Vagina (tissue), 2 donors: ENCODE results near the gene PTPRD. TPM values are rescaled to one million over a fixed set of nuclear protein-coding genes. Genes with fewer than 3 reads are reported as not detected.

ENCODE experiments used
- DNase-seq, 2 donors: peaks; one replicate each; pipeline ENCODE4 v3.0.0-alpha.2; 2017; ENCODE audit errors: extremely low spot score in 2 of 2
- H3K27ac ChIP-seq: fragments of 200-600 bp; sonication (generic); one replicate; pipeline ENCODE4 v1.5.1; 2019
- H3K27me3 ChIP-seq: fragments of 200-600 bp; sonication (generic); one replicate; pipeline ENCODE4 v1.5.1; 2019
- H3K36me3 ChIP-seq, 2 donors: fragments of 200-600 bp; sonication (generic); one replicate each; pipeline ENCODE4 v1.5.1; 2017 to 2019
- H3K4me1 ChIP-seq: fragments of 200-600 bp; sonication (generic); one replicate; pipeline ENCODE4 v1.5.1; 2019
- H3K4me3 ChIP-seq, 2 donors: fragments of 200-600 bp; sonication (generic); 1 replicate in 1 of 2; 2 replicates in 1 of 2; pipeline ENCODE4 v1.5.1; 2016 to 2019
- H3K9me3 ChIP-seq: fragments of 200-600 bp; sonication (generic); one replicate; pipeline ENCODE4 v1.5.1; 2019
- POLR2A ChIP-seq, 2 donors: fragments of 450-650 bp; IDR thresholded peaks; one replicate each; pipeline ENCODE4 v1.6.1; 2017; ENCODE audit warnings: antibody characterized with exemption in 2 of 2, mild to moderate bottlenecking in 2 of 2, moderate library complexity in 2 of 2
- POLR2AphosphoS5 ChIP-seq, 2 donors: sonication (generic); formaldehyde crosslinking; IDR thresholded peaks; one replicate each; pipeline ENCODE4 v1.9.0; 2017; ENCODE audit warnings: antibody characterized with exemption in 2 of 2, mild to moderate bottlenecking in 2 of 2, low read depth in 1 of 2; ENCODE audit not compliant: insufficient read depth in 1 of 2
- intact Hi-C: fragments of 100-400 bp; cut with DNase I; formaldehyde crosslinking; loops from one replicate; pipeline ENCODE4 v1.15.1; 2023
- total RNA-seq: library from RNA; depleted of rRNA; stranded (reverse); fragments of >200 nt; gene quantifications from one replicate; pipeline ENCODE4 v1.2.3, GENCODE V29; 2016
- TF ChIP-seq, protein P1 (sequence below), 3 experiments: fragments of 450-650 bp in 2 of 3; fragments of 200-600 bp in 1 of 3; sonication (generic) in 1 of 3; IDR thresholded peaks; one replicate each; pipeline ENCODE4 v1.5.1; 2017 to 2019; ENCODE audit warnings: antibody characterized with exemption in 3 of 3, mild to moderate bottlenecking in 2 of 3, moderate library complexity in 2 of 3

Gene PTPRD
- total RNA-seq, 1 donor from 2014 or later, result 10.3 TPM

GRCh38 chr9:10254338-10254737 is 358.5 kb downstream of the PTPRD start:
- Histone ChIP-seq H3K4me3 (no peak overlapping the region), H3K9me3 (no peaks in the 10 kb centered on the region), H3K27ac (no peak overlapping the region), H3K36me3 (no peaks in the 10 kb centered on the region), H3K4me1 (no peaks in the 10 kb centered on the region), H3K27me3 (no peaks in the 10 kb centered on the region)
- no peak for DNase-seq
- no peak for TF ChIP-seq POLR2AphosphoS5 (IDR thresholded peaks at IDR 0.05; ENCODE audit: insufficient read depth in 1 of 2, low read depth in 1 of 2)
- intact Hi-C loops, result no loop called here

DNA sequence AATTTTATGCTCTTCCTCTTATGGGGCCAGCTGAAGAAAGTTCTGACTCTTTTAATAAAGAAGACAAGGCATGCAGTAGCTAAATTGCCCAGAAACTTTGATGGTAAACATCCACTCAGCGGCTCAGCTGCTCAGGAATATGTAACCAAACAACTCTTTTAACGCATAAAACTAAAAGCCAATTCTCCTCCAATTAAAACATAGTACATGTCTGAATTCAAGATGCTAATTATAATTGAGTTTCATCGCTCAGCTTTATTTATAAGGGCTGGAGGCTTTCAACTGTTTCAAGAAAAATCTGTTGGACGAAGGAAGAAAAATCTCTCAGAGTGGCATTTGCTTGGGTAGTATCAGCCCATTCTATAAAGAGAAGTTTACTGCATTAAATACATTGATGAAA is 359.5 kb downstream of the PTPRD start:
- Histone ChIP-seq H3K36me3 (no peaks in the 10 kb centered on the region), H3K27me3 (no peaks in the 10 kb centered on the region), H3K9me3 (no peaks in the 10 kb centered on the region), H3K4me1 (no peaks in the 10 kb centered on the region), H3K27ac (no peak overlapping the region), H3K4me3 (no peak overlapping the region)
- DNase-seq, result no peak
- TF ChIP-seq, protein P1, sequence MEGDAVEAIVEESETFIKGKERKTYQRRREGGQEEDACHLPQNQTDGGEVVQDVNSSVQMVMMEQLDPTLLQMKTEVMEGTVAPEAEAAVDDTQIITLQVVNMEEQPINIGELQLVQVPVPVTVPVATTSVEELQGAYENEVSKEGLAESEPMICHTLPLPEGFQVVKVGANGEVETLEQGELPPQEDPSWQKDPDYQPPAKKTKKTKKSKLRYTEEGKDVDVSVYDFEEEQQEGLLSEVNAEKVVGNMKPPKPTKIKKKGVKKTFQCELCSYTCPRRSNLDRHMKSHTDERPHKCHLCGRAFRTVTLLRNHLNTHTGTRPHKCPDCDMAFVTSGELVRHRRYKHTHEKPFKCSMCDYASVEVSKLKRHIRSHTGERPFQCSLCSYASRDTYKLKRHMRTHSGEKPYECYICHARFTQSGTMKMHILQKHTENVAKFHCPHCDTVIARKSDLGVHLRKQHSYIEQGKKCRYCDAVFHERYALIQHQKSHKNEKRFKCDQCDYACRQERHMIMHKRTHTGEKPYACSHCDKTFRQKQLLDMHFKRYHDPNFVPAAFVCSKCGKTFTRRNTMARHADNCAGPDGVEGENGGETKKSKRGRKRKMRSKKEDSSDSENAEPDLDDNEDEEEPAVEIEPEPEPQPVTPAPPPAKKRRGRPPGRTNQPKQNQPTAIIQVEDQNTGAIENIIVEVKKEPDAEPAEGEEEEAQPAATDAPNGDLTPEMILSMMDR (IDR thresholded peaks at IDR 0.05), result no peak
- TF ChIP-seq POLR2A (IDR thresholded peaks at IDR 0.05) (no peak), POLR2AphosphoS5 (IDR thresholded peaks at IDR 0.05; ENCODE audit: insufficient read depth in 1 of 2, low read depth in 1 of 2) (no peak)
- intact Hi-C loops, result no loop called here

- H3K27ac ChIP-seq, result no peak overlapping the region
These were observed 360.6 kb downstream of the PTPRD start for GRCh38 chr9:10252174-10252573.

DNA sequence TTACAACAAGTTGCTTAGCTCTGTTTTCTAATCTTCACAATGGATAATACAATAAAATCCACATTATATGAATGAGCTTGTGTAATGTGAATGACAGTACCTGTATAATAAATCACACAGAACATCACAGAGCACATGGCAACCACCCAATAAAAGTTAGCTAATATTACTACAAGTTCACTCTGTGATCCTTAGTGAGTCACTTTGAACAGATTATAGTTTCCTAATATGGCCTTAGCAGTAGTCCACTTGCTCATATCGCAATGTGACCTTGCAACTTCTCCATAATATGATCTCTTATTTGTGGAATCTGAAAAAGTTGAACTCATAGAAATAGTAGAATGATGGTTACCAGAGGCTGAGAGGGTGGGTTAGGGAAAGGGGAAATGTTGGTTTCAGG is 361.3 kb downstream of the PTPRD start:
- no peak for DNase-seq
- H3K27ac ChIP-seq, result no peak overlapping the region
- H3K4me1 ChIP-seq, result no peaks in the 10 kb centered on the region
- intact Hi-C loops, result no loop called here
- no peaks in the 10 kb centered on the region for H3K27me3 ChIP-seq
- no peak overlapping the region for H3K4me3 ChIP-seq
- TF ChIP-seq, protein P1 (IDR thresholded peaks at IDR 0.05), result no peak
- TF ChIP-seq POLR2AphosphoS5 (IDR thresholded peaks at IDR 0.05; ENCODE audit: insufficient read depth in 1 of 2, low read depth in 1 of 2), result no peak
- TF ChIP-seq POLR2A (IDR thresholded peaks at IDR 0.05), result no peak
- H3K9me3 ChIP-seq, result no peaks in the 10 kb centered on the region
- H3K36me3 ChIP-seq, result no peaks in the 10 kb centered on the region

More at GRCh38 chr9:10252174-10252573, 360.6 kb downstream of the PTPRD start:
- DNase-seq, result no peak
- TF ChIP-seq, protein P1 (IDR thresholded peaks at IDR 0.05), result no peak
- no peak for TF ChIP-seq POLR2AphosphoS5 (IDR thresholded peaks at IDR 0.05; ENCODE audit: insufficient read depth in 1 of 2, low read depth in 1 of 2)
- no peak for TF ChIP-seq POLR2A (IDR thresholded peaks at IDR 0.05)
- Histone ChIP-seq H3K4me1 (no peaks in the 10 kb centered on the region), H3K27me3 (no peaks in the 10 kb centered on the region), H3K4me3 (no peak overlapping the region), H3K36me3 (no peaks in the 10 kb centered on the region), H3K9me3 (no peaks in the 10 kb centered on the region)
- intact Hi-C loops, result no loop called here

GRCh38 chr9:10250219-10250618 is 362.6 kb downstream of the PTPRD start:
- H3K4me1 ChIP-seq, result no peaks in the 10 kb centered on the region
- H3K27me3 ChIP-seq, result no peaks in the 10 kb centered on the region
- DNase-seq, result no peak
- no peaks in the 10 kb centered on the region for H3K9me3 ChIP-seq
- TF ChIP-seq POLR2AphosphoS5 (IDR thresholded peaks at IDR 0.05; ENCODE audit: insufficient read depth in 1 of 2, low read depth in 1 of 2) (no peak), POLR2A (IDR thresholded peaks at IDR 0.05) (no peak)
- TF ChIP-seq, protein P1 (IDR thresholded peaks at IDR 0.05), result no peak
- intact Hi-C loops, result no loop called here
- no peak overlapping the region for H3K27ac ChIP-seq
- no peak overlapping the region for H3K4me3 ChIP-seq
- no peaks in the 10 kb centered on the region for H3K36me3 ChIP-seq
